Activated CD4-positive, alpha-beta T cell treated with anti-CD3 and anti-CD28 coated beads, Interleukin-2, Interleukin-4, amounts not matched to agents 100 ng/mL and 50 ng/mL, durations not matched to agents 16 hours and 8 hours (primary cell): ENCODE data around the gene DKKL1.

ENCODE experiments used
- DNase-seq: peaks from one replicate; pipeline ENCODE4 v3.0.0-alpha.2; 2020; ENCODE audit warnings: low spot score

Gene DKKL1

GRCh38 chr19:49422407-49423070 lies 58.9 kb downstream of the DKKL1 start:
- DNase-seq: no peak

DNA sequence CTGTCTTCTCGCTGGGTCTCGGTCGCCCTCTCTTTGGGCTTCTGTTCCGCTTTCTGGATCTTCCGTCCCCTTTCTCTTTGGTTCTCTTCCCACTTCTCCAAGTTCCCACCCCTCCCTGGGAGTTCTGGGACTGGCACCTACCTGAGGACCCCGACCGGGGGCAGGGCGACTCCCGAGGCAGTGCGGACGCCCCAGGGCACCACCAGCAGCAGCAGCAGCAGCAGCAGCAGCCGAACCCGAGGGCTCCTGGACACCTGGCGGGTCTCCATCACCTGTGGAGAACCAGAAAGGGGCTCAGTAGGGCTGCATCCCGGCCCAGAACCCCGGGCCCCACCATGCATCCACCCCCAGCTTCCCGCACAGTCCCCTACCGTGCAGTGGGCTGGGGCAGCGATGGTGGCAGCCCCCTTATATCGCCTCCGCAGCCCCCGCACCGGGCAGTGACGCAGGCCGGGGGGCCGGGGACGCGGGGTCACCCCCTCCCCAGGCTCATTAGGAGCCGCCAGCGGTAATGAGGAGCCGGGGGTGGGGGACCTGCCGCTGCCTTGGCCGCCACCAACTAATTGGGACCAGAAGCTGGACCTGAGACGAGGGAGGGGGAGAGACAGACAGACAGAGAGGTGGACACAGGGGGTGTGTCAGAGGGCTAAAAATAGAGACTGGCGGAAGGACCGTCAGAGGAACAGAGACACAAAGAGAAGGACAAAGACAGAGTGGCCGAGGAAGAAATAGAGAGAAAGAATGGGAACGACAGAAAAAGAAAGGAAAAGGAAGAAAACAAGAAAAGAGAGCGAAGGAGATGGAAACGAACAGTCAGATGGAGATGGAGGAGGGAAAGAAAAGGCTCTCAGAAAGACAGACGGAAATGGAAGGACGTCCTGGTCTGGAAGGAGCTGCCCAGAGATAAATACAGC lies 59.7 kb downstream of the DKKL1 start, which contains the start of gene PTH2:
PTH2 (minus strand) TSS at position 371 of the 914 bp plus-strand sequence; CDS start at position 269, 102 bp downstream.
- DNase-seq: no peak

GRCh38 chr19:49423985-49424303 lies 60.3 kb downstream of the DKKL1 start:
- no peak for DNase-seq
